Upper lobe of left lung (tissue), 4 donors: ENCODE measurements around the gene CUX1.
"Not testable (repeated sequence)": the region's sequence is repeated elsewhere in the genome, so short reads cannot be mapped to it uniquely, and the experiment has no call there.

Experiments
- POLR2A ChIP-seq, 4 donors: fragments of 450-650 bp; IDR thresholded peaks; one replicate each; pipeline ENCODE4 v1.5.1; 2016 to 2017; ENCODE audit warnings: antibody characterized with exemption in 4 of 4, mild to moderate bottlenecking in 2 of 4
- POLR2AphosphoS5 ChIP-seq, 2 donors: sonication (generic); formaldehyde crosslinking; IDR thresholded peaks; one replicate each; pipeline ENCODE4 v1.5.1; 2017; ENCODE audit warnings: antibody characterized with exemption in 2 of 2
- TF ChIP-seq, protein P1 (sequence below), 6 experiments: fragments of 450-650 bp in 4 of 6; fragments of 200-600 bp in 2 of 6; sonication (generic) in 2 of 6; IDR thresholded peaks; one replicate each; pipeline ENCODE4 v1.5.1; 2016 to 2019; ENCODE audit warnings: antibody characterized with exemption in 6 of 6

DNA sequence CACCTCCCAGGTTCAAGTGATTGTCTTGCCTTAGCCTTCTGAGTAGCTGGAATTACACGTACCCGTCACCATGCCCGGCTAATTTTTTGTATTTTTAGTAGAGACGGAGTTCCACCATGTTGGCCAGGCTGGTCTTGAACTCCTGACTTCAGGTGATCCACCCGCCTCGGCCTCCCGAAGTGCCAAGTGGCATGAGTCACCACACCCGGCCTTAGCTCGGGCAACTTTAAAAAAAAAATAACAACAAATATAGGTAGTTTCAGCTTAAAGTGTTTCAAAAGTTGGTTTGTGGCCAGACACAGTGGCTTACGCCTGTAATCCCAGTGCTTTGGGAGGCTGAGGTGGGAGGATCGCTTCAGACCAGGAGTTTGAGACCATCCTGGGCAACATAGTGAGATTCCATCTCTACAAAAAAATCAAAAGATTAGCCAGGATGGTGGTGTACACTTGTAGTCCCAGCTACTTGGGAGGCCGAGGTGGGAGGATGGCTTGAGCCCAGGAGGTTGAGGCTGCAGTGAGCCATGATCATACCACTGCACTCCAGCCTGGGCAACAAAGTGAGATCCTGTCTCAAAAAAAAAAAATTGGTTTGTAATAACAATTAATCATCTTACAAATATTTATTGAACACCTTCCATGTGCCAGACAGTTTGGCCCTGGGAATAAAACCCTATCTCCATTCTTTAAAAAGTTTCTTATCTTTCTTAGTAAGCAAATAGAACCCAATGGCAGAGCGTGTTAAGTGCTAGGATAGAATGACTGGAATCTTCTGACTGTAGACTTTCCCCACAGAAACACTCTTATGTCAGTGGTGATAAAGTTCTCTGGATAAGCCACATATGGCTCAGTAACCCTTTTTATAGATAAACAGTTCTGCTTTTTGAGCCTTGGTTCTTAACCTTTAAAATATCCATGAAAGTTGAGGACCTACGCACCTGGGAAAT lies 104.4 kb downstream of the CUX1 start:
- TF ChIP-seq, protein P1, sequence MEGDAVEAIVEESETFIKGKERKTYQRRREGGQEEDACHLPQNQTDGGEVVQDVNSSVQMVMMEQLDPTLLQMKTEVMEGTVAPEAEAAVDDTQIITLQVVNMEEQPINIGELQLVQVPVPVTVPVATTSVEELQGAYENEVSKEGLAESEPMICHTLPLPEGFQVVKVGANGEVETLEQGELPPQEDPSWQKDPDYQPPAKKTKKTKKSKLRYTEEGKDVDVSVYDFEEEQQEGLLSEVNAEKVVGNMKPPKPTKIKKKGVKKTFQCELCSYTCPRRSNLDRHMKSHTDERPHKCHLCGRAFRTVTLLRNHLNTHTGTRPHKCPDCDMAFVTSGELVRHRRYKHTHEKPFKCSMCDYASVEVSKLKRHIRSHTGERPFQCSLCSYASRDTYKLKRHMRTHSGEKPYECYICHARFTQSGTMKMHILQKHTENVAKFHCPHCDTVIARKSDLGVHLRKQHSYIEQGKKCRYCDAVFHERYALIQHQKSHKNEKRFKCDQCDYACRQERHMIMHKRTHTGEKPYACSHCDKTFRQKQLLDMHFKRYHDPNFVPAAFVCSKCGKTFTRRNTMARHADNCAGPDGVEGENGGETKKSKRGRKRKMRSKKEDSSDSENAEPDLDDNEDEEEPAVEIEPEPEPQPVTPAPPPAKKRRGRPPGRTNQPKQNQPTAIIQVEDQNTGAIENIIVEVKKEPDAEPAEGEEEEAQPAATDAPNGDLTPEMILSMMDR (IDR thresholded peaks at IDR 0.05) = not testable (repeated sequence)
- not testable (repeated sequence) for TF ChIP-seq POLR2AphosphoS5, POLR2A (IDR thresholded peaks at IDR 0.05)
